GM18867 (cell line): Measurements from ENCODE around the gene ZNF790.
"Not testable (repeated sequence)": the region's sequence is repeated elsewhere in the genome, so short reads cannot be mapped to it uniquely, and the experiment has no call there.

Experiments
- ATAC-seq: cut with Tn5 transposase; IDR thresholded peaks from one replicate; pipeline ENCODE4 v1.9.1; 2021; ENCODE audit warnings: mild to moderate bottlenecking, moderate library complexity; ENCODE audit not compliant: unreplicated experiment

ZNF790 gene

DNA sequence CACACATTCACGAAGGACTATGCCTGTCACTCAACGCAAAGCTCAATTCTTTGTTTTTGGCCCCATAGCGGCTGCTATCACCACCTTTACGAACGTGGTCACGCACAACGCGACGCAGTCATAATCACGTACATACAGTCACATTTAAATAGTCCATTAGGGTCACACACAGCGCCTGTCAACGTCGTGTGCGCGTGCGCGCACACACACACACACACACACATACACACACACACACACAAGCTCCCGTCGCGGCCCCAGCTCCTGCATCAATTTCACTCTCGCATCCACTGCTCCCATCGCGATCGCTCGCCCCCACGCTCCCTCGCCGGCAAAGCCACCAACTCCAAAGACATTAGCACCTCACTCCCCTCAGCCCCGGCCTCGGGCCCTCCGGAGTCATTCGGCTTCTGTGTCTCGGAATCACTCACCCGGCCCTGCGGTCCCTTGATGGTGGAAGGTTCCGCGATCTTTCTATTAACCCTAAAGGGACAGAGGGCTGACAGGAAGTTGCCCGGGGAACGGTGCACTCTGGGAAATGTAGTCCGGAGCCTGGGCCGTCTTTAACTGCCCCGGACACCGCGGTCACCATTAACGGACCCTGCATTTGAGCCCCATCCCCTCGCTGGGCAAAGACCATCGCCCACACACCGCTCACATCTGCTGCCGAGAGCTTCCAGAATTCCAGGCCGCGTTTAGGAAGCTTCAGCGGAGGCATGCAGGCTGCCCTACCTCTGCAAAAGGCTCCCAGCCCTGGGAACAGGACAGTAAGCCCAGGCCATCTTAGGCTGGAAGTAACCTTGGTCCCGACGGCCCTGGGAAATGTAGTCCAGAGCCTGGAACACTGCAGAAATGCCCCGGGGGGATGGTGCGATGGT lies at the start of gene ZNF790:
ZNF790 (minus strand) TSS at position 482 of the 878 bp plus-strand sequence. CDS start 12,768 bp downstream, outside the sequence.
- ATAC-seq: peak; percentile 93

DNA sequence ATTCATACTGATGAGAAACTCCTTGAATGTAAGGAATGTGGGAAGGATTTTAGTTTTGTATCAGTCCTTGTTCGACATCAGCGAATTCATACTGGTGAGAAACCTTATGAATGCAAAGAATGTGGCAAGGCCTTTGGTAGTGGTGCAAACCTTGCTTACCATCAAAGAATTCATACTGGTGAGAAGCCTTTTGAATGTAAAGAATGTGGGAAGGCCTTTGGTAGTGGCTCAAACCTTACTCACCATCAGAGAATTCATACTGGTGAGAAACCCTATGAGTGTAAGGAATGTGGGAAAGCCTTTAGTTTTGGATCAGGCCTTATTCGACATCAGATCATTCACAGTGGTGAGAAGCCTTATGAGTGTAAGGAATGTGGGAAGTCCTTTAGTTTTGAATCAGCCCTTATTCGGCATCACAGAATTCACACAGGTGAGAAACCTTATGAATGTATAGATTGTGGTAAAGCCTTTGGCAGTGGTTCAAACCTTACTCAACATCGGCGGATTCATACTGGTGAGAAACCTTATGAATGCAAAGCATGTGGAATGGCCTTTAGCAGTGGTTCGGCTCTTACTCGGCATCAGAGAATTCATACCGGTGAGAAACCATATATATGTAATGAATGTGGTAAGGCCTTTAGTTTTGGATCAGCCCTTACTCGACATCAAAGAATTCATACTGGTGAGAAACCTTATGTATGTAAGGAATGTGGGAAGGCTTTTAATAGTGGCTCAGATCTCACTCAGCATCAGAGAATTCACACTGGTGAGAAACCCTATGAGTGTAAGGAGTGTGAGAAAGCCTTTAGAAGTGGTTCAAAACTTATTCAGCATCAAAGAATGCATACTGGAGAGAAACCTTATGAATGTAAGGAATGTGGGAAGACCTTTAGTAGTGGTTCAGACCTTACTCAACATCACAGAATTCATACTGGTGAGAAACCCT lies 39.1 kb upstream of the ZNF790 start:
- no peak for ATAC-seq

DNA sequence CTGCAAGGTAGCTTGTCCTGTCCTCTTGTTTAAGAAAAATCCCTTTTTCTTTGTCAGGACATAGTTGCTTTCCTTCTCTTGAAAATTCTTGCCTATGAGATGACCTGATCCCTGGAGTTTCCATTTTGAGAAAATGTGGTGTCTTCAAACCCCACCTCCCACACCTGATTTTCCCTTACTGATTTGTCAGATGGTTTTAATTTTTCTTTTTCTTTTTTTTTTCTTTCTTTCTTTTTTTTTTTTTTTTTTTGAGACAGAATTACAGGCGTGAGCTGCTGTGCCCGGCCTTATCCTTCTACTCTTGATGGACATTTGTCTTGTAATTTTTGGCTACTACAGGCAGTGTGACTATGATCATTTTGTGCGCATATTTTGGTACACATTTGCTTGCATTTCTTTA lies 13.7 kb upstream of the ZNF790 start:
- no peak for ATAC-seq

DNA sequence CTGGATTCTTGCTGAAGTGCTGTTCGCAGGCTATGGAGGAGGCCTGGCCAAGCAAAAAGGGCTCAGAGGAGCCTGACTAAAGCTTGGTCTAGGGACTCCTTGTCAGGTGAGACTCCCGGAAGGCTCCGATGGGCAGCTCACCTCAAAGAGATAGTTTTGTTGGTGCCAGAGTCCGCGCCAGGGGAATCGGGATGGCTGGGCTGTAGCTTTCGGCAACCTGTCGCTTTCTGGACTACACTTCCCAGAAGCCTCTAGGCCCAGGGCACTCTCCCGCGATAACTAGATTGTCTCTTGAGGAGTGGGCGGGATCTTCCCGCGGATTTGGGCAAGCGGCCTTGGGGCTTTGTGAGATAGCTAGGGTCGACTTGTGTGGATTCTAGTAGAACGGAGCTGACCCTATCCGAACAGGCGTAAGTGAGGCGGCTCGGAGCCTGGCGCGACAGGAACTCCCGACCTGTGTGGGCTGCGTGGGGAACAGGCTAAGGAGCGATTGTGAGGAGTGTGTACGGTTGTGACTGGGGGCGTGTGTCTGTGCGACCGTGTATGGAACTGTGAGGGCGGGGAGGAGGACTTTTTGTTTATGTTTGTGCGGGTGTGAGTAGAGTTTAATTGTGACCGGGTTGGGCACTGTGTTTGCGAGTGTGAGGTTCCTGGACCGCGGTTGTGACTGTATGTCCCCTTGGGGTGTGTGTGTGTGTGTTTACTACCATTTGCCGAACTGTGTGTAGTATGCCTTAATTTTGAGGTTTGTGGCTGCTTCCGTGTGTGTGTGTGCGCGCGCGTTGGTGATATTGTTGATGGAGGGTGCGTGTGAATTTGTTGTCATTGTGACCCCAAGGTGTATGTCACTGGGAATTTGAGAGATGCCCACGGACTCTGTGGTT lies 12.6 kb upstream of the ZNF790 start, which contains the start of gene ZNF345:
ZNF345 (plus strand) TSS at position 318 of the 884 bp plus-strand sequence. CDS start 25,955 bp downstream, outside the sequence.
- peak; percentile 75 for ATAC-seq

DNA sequence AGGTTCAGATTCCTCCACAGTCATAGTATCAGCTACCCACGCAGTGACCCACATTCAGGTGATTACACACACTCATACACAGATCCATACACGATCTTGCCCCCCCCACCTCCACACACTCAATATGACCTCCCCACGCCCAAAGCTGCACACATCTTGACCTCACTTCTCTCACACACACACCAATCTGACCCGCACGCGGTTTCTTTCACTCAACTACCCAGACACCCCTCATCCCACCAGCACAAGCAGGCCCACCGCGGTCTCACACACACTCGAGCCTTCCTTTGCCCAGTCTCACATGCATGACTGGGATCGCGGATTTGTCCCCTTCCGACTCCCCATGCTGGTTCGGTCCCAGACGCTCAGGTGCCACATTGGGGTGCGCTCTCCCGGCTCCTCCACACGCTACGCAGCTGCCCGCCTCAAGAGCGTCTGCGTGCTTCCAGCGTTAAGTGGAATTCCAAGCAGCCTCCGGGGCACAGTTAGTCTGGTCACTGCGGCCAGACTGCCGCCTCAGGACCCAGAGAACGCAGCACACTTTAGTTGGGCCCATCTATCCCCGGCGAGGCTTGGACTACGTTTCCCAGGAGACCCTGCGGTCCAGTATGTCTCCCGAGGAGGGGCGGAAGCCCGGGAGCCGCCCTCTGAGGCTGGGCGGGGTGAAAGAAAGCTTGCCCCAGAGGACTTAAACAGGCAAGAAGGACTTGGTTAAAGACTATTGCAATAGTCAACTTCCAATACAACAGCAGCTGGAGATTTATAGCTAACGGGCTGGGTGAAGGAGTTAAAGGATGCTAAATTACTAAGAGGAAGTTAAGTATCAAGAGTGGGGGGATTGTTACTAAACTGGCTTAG lies 11.7 kb upstream of the ZNF790 start:
- ATAC-seq: peak; percentile 89

DNA sequence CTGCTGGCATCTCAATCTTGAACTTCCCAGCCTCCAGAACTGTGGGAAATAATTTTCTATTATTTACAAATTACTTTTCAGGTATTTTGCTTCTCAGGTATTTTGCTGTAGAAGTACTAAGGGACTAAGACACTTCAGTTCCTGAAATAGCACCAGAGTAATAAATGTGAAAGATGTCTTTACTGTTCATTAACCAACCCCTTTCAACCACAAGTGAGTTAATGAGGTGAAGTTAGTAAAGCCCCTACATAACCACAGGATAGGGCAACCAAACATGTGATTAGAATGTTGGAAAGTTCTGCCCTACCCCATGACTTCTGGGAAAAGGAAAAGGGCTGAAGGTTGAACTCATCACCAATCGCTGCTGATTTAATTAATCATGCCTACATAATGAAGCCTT lies 9.8 kb upstream of the ZNF790 start:
- ATAC-seq: no peak

DNA sequence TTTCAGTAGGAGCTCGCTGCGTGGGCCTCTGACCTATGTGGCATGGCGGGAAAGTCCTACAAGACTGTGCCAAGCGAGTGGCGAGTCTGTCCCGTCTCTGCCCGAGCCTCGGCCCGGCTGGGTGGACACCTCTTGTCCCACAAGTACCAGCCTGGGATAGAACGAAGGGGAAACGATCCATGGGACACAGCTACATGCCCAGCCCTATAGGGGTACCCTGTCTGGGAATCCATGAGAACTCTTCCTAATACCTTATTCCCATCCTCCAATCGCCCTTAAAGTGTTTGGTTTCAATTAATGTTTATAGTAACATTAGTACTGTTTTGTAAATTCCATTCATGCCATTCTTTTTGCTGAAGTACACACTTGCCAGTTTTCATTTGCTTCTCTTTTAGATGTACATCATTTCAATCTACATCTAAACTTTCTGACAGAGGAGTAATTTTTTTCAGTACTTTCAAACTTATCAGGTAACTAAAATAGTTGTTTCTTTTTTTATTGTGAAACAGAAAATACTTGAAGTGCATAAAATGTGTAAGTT lies 667 bp upstream of the ZNF790 start:
- ATAC-seq: no peak

DNA sequence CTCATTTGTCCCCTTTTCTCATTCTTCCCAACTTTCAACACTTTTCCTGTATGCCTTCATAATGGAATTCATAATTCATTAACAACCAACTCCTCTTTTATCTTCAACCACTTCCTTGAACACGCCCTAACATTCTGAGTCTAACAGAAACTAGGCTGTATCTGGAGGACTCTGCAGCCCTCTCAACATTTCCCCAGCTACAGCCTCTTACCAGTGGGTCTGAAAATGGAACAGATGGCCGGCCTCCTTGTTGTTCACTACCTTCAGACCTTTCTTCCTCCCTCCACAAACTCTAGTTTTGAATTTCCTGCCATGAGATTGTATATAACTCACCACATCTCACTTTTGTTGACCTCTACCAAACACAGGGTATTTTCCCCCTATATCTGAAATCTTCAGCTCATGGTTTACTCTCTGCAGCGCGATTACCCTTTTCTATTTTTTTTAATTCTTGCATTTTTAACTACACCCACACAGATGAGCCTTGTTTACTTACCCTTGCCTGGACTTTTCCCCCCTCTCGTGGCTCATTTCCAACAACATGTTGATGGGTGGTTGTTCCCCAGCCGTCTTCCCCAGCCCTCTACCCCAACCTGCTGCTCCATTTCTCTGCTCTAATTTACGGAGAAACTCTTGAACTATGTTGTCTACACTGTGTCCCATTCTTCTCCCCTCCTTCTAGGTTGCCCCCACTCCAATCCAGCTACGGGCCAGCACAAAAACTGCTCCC lies 846 bp downstream of the ZNF790 start:
- no peak for ATAC-seq

DNA sequence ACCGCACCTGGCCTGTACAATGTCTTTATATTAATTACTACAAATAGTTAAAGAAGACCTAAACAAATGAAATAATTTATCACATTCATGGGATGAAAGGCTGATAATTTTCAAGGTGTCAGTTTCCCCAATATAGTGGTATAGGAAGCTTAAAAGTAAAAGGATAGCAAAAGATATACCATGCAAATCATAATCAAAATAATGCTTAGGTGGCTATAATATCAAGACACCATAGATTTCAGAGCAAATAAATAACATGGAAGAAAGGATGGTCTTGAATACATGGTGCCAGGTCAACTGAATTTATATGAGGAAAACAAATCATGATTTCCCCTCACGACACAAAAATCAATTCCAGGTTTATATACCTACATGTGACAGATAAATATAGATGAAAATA lies 4.8 kb downstream of the ZNF790 start:
- ATAC-seq: no peak

DNA sequence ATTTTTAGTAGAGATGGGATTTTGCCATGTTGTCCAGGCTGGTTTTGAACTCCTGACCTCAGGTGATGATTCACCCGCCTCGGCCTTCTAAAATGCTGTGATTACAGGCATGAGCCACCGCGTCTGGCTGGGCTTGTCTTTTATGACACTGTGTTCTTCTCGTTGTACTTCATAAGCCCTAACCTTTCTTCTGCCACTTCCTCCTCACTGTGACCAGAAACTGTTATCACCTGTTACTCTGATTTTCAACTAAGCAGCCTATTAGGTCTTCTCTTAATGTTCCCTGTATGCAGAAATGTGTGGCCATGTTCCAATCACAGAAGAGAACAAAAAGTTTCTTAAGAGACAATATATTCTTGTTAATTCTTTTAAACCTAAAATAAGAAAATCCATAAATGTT lies 16.4 kb downstream of the ZNF790 start:
- no peak for ATAC-seq

DNA sequence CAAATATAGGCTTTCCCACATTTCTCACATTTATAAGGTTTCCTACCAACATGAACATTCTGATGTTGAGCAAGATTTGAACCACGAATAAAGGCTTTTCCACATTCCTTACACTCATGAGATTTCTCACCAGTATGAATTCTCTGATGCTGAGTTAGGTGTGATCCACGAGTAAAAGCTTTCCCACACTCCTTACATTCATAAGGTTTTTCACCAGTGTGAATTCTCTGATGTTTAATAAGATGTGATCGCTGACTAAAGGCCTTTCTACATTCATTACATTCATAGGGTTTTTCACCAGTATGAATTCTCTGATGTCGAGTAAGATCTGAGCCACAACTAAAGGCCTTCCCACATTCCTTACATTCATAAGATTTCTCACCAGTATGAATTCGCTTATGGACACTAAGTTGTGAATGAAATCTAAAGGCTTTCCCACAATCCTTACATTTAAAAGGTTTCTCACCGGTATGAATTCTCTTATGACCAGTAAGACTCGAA lies 19.0 kb downstream of the ZNF790 start:
- ATAC-seq: no peak

DNA sequence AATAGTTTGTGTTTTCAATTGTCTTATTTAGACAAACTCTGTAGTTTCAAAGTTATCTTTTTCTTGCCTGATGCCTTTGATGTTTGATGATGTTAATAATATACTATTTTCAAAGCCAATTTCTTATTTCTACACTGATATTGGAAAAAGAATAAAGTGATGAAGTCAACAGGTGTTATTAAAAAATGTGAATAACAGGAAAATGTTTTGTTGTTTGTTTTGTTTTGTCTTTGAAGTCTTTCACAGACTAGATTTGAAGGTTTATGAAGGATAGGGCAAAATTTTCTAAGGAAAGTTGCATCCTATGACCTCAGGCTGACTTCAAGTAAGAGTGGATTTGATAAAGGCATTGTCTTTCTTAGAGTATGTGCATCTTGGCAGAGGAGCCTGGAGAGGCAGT lies 31.2 kb downstream of the ZNF790 start:
- ATAC-seq: no peak

DNA sequence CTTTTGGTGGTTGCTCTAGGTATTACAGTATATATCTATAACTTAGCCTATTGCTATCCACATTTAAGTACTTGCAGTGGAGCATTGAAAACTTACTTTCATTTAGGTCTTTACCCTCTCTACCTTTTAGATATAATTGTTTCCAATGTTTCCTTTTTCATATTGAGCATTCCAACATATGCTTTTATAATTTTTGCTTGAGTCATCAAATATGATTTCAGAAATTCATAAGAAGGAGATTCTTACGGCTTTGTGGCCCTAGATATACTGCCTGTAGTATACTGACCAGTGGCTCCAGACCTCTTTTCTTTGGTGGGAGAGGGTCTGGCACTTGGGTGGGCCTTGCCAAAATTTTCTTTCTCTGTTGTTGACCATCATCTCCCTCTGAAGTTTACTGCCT lies 32.8 kb downstream of the ZNF790 start:
- no peak for ATAC-seq

DNA sequence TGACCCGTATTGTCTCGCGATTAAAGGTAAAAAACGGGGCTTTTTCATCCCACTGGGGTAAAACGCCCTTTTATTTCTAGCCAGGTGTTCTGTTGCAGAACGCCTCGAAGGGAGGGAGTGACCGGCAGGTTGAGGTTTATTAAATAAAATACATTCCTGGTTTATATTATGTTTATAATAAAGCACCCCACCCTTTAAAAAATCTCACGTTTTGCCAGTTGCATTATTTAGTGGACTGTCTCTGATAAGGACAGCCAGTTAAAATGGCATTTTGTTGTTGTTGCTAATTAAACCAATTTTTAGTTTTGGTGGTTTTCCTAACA lies 40.4 kb downstream of the ZNF790 start:
- no peak for ATAC-seq

DNA sequence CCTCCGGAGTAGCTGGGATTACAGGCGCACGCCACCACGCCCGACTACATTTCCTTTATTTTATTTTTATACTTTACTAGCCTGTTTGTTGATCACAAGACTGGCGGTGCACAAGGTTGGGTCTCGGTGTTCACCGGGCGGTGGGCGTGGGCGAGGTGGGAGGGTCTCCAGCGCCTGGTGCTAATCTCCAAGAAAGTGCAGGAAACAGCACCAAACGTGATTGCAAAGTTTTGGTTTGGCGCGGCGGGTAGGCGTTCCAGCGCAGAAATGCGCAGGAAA lies 41.5 kb downstream of the ZNF790 start:
- ATAC-seq: no peak

DNA sequence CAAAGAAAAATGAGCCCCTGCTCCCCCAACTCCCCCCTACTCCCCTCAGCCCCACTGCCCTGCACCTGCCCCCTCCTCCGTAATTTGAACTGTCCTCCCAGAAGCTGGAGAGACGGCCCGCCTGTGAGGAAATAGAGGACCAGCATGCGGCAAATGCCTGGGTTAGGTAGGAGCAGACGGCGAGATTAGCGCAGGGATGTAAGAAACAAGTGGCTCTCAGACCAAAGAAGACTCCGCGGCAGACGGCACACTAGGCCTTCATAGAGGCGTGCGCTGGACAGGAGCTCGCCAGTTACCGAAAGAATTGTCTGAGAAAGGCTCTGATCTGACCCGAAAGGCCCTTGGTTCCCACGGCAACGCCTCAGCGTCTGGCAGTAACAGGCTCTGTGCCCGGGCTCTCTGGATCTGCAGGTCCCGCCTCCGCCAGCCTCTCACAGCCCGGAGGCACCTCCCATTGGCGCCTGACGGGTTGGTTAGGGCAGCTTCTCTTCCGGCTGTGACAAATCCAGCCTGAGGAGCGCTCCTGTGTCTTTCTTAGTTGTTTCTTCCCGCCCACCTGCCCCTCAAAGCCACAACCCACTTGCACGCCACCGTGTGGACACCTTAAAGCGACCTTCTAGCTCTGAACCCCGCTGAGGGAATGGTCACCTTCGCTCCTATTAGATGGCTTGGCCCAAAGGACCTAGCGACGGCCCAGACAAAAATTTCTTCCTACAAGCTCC lies 46.6 kb downstream of the ZNF790 start:
- ATAC-seq: not testable (repeated sequence)

DNA sequence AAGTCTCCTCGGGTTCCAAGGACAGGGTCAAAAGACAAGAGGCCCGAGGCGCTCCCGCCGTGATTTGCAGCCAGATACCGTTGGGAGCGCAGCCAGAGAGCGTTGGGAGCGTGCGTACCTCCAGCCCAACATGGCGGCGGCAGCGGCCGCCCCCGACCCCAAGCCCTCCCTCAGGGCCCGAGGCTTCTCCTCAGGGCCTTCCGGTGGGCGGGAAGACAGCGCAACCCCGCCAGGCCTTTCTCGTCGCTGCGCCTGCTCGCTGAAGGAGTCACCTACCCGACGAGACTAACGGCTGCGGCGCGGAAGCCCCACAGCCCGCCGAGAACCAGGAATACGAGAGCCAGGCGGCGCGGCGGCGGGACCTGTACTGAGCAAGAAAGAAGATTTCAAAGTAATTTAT lies 62.4 kb downstream of the ZNF790 start:
- ATAC-seq: no peak

DNA sequence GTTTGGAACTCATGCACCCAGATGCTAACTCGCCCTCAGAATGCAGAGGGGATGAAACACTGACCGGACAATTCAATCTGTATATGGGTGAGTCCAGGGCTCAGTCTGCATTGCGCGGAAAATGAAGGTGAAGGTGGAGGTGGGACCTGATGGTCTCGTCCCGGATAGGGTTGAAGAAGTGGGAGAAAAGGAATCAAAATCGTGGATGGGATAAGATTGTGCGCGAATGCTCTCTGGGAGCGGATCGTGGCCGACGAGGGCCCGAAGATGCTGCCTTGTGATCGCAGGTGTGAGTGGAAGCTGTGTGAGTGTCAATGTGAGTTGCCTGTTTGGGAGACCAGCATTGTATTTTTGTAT lies 65.0 kb downstream of the ZNF790 start:
- ATAC-seq: no peak
